Testis (tissue), 3 donors: Measurements from ENCODE around the gene GOLGA6B. TPM values are rescaled to one million over a fixed set of nuclear protein-coding genes. Genes with fewer than 3 reads are reported as not detected.
A peak's percentile ranks its signal among the peaks of the same experiment; 100 is the strongest.

ENCODE experiments used
- DNase-seq: peaks from one replicate; pipeline ENCODE4 v3.0.0-alpha.2; 2019
- H3K27ac ChIP-seq, 2 donors: fragments of 200-600 bp; sonication (generic); one replicate each; pipeline ENCODE4 v1.5.1; 2019
- H3K27me3 ChIP-seq: fragments of 200-600 bp; sonication (generic); one replicate; pipeline ENCODE4 v1.5.1; 2019
- H3K36me3 ChIP-seq: fragments of 200-600 bp; sonication (generic); one replicate; pipeline ENCODE4 v1.5.1; 2017; ENCODE audit warnings: low read depth; ENCODE audit errors: missing control alignments
- H3K4me1 ChIP-seq: fragments of 200-600 bp; sonication (generic); one replicate; pipeline ENCODE4 v1.5.1; 2019
- H3K4me3 ChIP-seq, 2 donors: fragments of 200-600 bp; sonication (generic); one replicate each; pipeline ENCODE4 v1.5.1; 2017 to 2019
- H3K9me3 ChIP-seq: fragments of 200-600 bp; sonication (generic); one replicate; pipeline ENCODE4 v1.5.1; 2017
- CTCF ChIP-seq, 3 experiments: fragments of 450-650 bp in 2 of 3; fragments of 200-600 bp in 1 of 3; sonication (generic) in 1 of 3; IDR thresholded peaks; one replicate each; pipeline ENCODE4 v1.5.1; 2016 to 2019; ENCODE audit warnings: antibody characterized with exemption in 3 of 3, mild to moderate bottlenecking in 2 of 3, moderate library complexity in 1 of 3
- POLR2A ChIP-seq: fragments of 450-650 bp; IDR thresholded peaks from one replicate; pipeline ENCODE4 v1.6.1; 2017; ENCODE audit warnings: antibody characterized with exemption, mild to moderate bottlenecking, moderate library complexity
- WGBS, 2 donors: methylation state at CpG; one replicate each; pipeline ENCODE4 v1.1.5; 2018; 5-methylcytosine and 5-hydroxymethylcytosine counted together
- intact Hi-C: fragments of 100-400 bp; cut with DNase I; formaldehyde crosslinking; loops from one replicate; pipeline ENCODE4 v1.15.1; 2023; ENCODE audit warnings: low total_unique reads
- polyA plus RNA-seq: library from polyadenylated mRNA; stranded (reverse); fragments of 350-450 nt; fragmentation: Illumina TruSeq; extraction: RNeasy Lipid Tissue Mini Kit (QIAGEN cat#74804); gene quantifications from one replicate; pipeline ENCODE4 v1.2.3, GENCODE V29; 2014; ENCODE audit warnings: low read depth, low replicate concordance; ENCODE audit not compliant: insufficient read depth
- total RNA-seq, 2 donors: library from RNA; depleted of rRNA; stranded (reverse); fragments of >200 nt; gene quantifications; one replicate each; pipeline ENCODE4 v1.2.3, GENCODE V29; 2016

Gene GOLGA6B
- total and polyA plus RNA-seq, 3 donors from 2014 or later, result 7.4 to 18.0 (median 8.6) TPM

GRCh38 chr15:72680931-72681330, 26.4 kb downstream of the GOLGA6B start:
- H3K9me3 ChIP-seq, result no peaks in the 10 kb centered on the region
- intact Hi-C loops, result no loop called here
- H3K36me3 ChIP-seq, result no peaks in the 10 kb centered on the region
- WGBS, 2 donors, result 57 to 61% methylated on average over 3 of the region's 3 CpGs
- no peak overlapping the region for H3K27ac ChIP-seq
- H3K4me3 ChIP-seq, result no peak overlapping the region
- TF ChIP-seq CTCF (IDR thresholded peaks at IDR 0.05), result no peak
- no peak for TF ChIP-seq POLR2A
- DNase-seq, result no peak
- no peaks in the 10 kb centered on the region for H3K4me1 ChIP-seq
- no peaks in the 10 kb centered on the region for H3K27me3 ChIP-seq

GRCh38 chr15:72682772-72683171, 28.3 kb downstream of the GOLGA6B start:
- no peak for TF ChIP-seq CTCF (IDR thresholded peaks at IDR 0.05)
- TF ChIP-seq POLR2A, result no peak
- H3K4me3 ChIP-seq, result no peak overlapping the region
- no peak overlapping the region for H3K27ac ChIP-seq
- 93 to 94% methylated on average over 3 of the region's 3 CpGs for WGBS, 2 donors
- H3K36me3 ChIP-seq, result no peaks in the 10 kb centered on the region
- H3K27me3 ChIP-seq, result no peaks in the 10 kb centered on the region
- no peaks in the 10 kb centered on the region for H3K9me3 ChIP-seq
- no peaks in the 10 kb centered on the region for H3K4me1 ChIP-seq
- intact Hi-C loops, result no loop called here
- DNase-seq, result no peak

DNA sequence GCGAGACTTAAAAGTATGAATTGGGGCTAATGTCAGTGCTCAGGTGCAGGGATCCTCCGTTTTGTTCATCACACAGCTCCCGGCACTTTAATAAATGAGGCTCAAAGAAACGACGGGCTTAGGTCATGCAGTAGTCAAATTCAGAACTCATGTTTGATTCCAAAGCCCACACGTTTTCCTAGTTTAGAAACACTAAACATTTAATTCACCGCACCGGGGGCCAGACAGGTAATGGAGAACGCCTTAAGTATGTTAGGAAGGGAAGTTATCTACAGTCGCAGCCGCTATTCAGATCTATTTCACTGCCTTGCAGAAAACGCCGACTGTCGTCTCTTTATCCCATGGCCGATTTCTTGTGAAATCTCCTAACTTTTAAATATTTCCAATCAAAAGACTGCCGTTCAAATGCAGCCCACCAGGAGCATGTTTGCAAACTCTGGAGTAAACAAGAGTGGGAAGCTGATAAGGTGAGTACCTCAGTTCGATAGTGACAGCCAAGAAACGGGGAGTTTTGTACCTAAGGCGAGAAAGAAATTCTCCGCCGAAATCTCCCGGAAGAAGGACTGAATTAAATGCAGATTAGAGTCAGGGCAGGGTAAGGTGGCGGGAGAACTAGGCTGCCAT, 30.9 kb downstream of the GOLGA6B start:
- intact Hi-C loops, result no loop called here

DNA sequence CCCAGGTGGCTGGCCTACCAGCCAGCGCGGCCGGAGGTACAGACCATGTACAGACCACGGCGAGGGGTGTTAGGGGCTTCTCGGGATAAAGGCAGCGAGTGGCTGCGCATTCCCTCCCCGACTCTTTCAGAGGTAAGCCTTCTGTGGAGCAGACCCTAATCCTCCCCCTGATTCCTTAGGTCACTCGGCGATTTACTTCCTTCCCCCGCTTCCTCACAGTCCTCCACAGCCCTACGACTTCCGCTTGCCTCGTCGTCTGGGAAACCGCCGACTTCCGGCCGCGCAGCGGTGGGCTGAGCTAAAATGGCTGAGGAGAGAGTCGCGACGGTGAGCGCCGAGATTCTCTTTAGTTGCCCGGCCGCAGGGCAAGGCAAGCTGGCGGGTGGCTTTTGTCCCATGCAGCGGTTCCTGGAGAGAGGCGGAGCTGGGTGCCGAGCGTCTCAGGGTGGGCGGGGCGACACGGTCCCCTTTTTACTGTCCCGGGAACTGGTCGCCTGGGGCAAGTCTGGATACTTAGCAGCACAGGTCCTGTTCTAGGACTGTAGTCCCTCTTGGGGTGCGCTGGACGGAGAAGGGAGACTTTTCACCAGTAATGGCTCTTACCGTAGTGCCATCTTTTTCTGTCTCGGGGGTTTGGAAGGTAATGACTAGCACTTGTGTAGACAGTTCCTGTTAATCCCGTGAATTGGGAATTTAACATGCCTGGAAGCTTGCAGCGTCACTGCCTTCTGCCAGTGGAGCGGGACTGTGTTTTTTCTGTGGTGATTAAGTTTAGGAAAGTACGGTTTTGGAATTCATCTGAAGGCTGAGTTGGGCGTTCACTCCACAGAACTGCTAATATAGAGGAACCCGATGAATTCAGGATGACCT, 31.7 kb downstream of the GOLGA6B start, which contains the start of the genes BBS4 and HIGD2B:
BBS4 (plus strand) TSS at position 283 of the 870 bp plus-strand sequence; CDS start at position 304, 21 bp downstream.
HIGD2B (minus strand) TSS at position 258 of the 870 bp plus-strand sequence. CDS start 9,808 bp downstream, outside the sequence.
- peak within 1 kb of the TSS; percentile 75 to 87 for H3K27ac ChIP-seq
- peak within 1 kb of the TSS; percentile 52 to 74 for H3K4me3 ChIP-seq
- no peaks in the 10 kb centered on the region for H3K9me3 ChIP-seq
- H3K36me3 ChIP-seq, result no peaks in the 10 kb centered on the region
- peak; percentile 93 for DNase-seq
- H3K4me1 ChIP-seq, result no peaks in the 10 kb centered on the region
- WGBS, 2 donors, result 0 to 1% methylated on average over 37 to 49 of the region's 49 CpGs
- no peaks in the 10 kb centered on the region for H3K27me3 ChIP-seq
- TF ChIP-seq CTCF (IDR thresholded peaks at IDR 0.05) (no peak), POLR2A (peak; percentile 42)
- intact Hi-C loops, result no loop called here

More for the DNA sequence above, 30.9 kb downstream of the GOLGA6B start:
- no peak for TF ChIP-seq POLR2A
- TF ChIP-seq CTCF (IDR thresholded peaks at IDR 0.05), result peak in 1 of 3 experiments; percentile 15
- no peak for DNase-seq
- 19 to 21% methylated on average over 22 to 23 of the region's 23 CpGs for WGBS, 2 donors
- Histone ChIP-seq H3K36me3 (no peaks in the 10 kb centered on the region), H3K27me3 (no peaks in the 10 kb centered on the region), H3K9me3 (no peaks in the 10 kb centered on the region), H3K4me3 (peak overlapping the region; percentile 52 to 74), H3K27ac (peak overlapping the region; percentile 75 to 87), H3K4me1 (no peaks in the 10 kb centered on the region)
